GM12891 (cell line): ENCODE data around the gene PIAS1.
"Not testable (repeated sequence)": the region's sequence is repeated elsewhere in the genome, so short reads cannot be mapped to it uniquely, and the experiment has no call there.

Experiments used
- DNase-seq: peaks from one replicate; pipeline ENCODE4 v3.0.0; 2011; ENCODE audit warnings: low spot score; ENCODE audit not compliant: insufficient read length
- FAIRE-seq: peaks from 2 replicates; lab custom pipeline; 2011; peaks lifted over from hg19 to GRCh38; lab: Jason Lieb, UNC
- PAX5 ChIP-seq: IDR thresholded peaks from 2 replicates; pipeline ENCODE4 v1.6.1; 2011; ENCODE audit warnings: low read length, moderate library complexity, mild to moderate bottlenecking; ENCODE audit not compliant: insufficient read depth, severe bottlenecking
- POLR2A ChIP-seq: IDR thresholded peaks from 2 replicates; pipeline ENCODE4 v1.6.1; 2011; ENCODE audit warnings: low read depth, low read length, control low read depth
- POLR2AphosphoS5 ChIP-seq: IDR thresholded peaks from 2 replicates; pipeline ENCODE4 v1.6.1; 2011; ENCODE audit warnings: low read depth, low read length, control low read depth
- POU2F2 ChIP-seq: IDR thresholded peaks from 2 replicates; pipeline ENCODE4 v1.6.1; 2011; ENCODE audit warnings: low read depth, mild to moderate bottlenecking, control low read depth, low read length, moderate library complexity
- SPI1 ChIP-seq: IDR thresholded peaks from 2 replicates; pipeline ENCODE4 v1.6.1; 2011; ENCODE audit warnings: low read depth, low read length, control low read depth
- TAF1 ChIP-seq: IDR thresholded peaks from 2 replicates; pipeline ENCODE4 v1.6.1; 2011; ENCODE audit warnings: low read depth, low read length, control low read depth

Gene PIAS1

GRCh38 chr15:68166847-68167246 lies 112.7 kb downstream of the PIAS1 start:
- FAIRE-seq, result no peak
- TF ChIP-seq SPI1, result no peak
- DNase-seq, result no peak

DNA sequence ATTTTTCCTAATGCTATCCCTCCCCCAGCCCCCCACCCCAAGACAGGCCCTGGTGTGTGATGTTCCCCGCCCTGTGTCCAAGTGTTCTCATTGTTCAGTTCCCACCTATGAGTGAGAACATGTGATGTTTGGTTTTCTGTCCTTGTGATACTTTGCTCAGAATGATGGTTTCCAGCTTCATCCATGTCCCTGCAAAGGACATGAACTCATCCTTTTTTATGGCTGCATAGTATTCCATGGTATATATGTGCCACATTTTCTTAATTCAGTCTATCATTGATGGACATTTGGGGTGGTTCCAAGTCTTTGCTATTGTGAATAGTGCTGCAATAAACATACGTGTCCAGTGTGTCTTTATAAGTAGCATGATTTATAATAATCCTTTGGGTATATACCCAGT lies 117.9 kb downstream of the PIAS1 start:
- FAIRE-seq, DNase-seq: not testable (repeated sequence)

GRCh38 chr15:68173119-68173518 lies 119.0 kb downstream of the PIAS1 start:
- TF ChIP-seq POLR2A, result no peak
- no peak for TF ChIP-seq PAX5
- TF ChIP-seq TAF1, result no peak
- no peak for TF ChIP-seq SPI1
- no peak for TF ChIP-seq POU2F2
- TF ChIP-seq POLR2AphosphoS5, result no peak
- FAIRE-seq (no peak), DNase-seq (no peak)

- no peak for FAIRE-seq
- no peak for TF ChIP-seq POLR2A
- DNase-seq, result no peak
Observed at GRCh38 chr15:68175526-68175925, 121.4 kb downstream of the PIAS1 start.

DNA sequence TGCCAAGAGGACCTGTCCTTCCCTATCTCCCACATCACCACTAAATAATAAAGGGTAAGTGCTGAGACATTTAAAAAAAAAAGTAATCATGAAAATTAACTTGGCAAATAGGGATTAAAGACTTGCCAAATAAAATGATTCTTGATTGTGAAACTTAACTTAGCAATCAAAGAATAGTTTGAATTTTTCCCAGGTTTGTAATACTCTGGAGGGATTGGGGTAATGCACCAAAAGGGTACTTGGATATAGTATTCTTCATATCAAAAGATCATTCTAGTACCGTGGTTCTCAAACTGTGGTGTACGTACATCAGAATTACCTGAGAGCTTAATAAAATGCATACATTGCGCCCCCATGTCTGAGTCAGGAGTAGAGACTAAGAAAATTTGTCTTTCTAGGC lies 122.5 kb downstream of the PIAS1 start:
- no peak for FAIRE-seq
- TF ChIP-seq POLR2AphosphoS5 (no peak), TAF1 (no peak), POLR2A (no peak)

DNA sequence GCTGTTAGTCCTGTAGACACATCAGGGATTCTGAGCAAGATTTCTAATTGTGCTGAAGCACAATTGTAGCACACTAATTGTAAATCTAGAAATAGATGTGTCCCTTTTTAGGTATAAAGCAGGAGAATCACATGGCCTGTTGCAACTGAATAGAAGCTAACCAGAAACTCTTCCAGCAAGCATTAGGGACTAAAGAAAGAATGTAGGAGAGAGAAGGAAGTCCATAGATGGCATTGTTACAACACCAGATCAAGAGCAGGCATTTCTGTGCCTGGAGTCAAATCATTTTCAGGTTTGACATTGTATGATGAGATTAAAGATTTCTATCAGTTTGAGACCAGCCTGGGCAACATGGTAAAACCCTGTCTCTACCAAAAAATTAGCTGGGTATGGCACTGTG lies 123.6 kb downstream of the PIAS1 start:
- DNase-seq (no peak), FAIRE-seq (no peak)
- TF ChIP-seq POU2F2, result no peak
- TF ChIP-seq POLR2AphosphoS5, result no peak
- no peak for TF ChIP-seq POLR2A
- no peak for TF ChIP-seq SPI1
- TF ChIP-seq PAX5, result no peak
- TF ChIP-seq TAF1, result no peak

More for the DNA sequence above, 122.5 kb downstream of the PIAS1 start:
- DNase-seq, result no peak

GRCh38 chr15:68183616-68184315 lies 129.7 kb downstream of the PIAS1 start:
- TF ChIP-seq POLR2A (no peak), POLR2AphosphoS5 (no peak), TAF1 (no peak), PAX5 (no peak), POU2F2 (no peak), SPI1 (no peak)
- DNase-seq (no peak), FAIRE-seq (no peak)

GRCh38 chr15:68184616-68185480 lies 130.7 kb downstream of the PIAS1 start:
- FAIRE-seq (no peak), DNase-seq (no peak)
- TF ChIP-seq PAX5 (no peak), SPI1 (no peak)

DNA sequence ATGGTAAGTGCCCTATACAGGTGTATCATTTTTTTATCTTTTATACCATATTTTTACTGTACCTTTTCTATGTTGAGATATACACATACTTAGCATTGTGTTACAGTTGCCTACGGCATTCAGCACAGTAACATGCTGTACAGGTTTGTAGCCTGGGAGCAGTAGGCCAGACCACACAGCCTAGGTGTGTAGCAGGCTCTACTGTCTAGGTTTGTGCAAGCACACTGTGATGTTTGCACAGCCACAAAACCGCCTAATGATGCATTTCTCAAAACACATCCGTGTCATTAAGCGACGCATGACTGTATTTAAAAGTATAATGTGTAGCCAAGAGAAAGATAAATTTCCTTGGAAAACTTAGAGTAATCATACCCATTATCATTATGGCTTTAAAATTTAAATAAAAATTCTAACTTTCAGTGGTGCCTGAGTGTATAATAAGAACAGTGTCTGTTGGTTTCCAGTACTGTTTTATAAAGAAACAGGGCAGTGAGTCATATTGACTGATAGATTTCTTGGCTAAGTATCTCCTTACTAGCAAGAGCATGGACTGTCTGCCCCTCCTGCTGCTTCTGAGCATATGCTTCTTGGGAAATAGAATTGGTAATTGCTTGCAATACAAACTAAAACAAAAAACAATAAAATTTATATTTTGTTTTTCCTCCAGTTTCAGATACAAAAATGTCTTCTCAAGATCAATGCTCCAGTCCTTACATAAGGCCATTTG lies 132.7 kb downstream of the PIAS1 start:
- DNase-seq (no peak), FAIRE-seq (peak; percentile 35)
- TF ChIP-seq POU2F2, result no peak

DNA sequence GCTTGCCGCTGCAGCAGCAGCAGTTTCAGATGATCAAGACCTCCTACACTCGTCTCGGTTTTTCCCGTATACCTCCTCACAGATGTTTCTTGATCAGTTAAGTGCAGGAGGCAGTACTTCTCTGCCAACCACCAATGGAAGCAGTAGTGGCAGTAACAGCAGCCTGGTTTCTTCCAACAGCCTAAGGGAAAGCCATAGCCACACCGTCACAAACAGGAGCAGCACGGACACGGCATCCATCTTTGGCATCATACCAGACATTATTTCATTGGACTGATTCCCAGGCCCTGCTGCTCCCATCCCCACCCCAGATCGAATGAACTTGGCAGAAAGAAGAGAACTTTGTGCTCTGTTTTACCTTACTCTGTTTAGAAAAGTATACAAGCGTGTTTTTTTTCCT lies 133.4 kb downstream of the PIAS1 start:
- FAIRE-seq (peak; percentile 62), DNase-seq (no peak)
- no peak for TF ChIP-seq POLR2A
- no peak for TF ChIP-seq POU2F2
- no peak for TF ChIP-seq PAX5
- TF ChIP-seq POLR2AphosphoS5, result no peak

DNA sequence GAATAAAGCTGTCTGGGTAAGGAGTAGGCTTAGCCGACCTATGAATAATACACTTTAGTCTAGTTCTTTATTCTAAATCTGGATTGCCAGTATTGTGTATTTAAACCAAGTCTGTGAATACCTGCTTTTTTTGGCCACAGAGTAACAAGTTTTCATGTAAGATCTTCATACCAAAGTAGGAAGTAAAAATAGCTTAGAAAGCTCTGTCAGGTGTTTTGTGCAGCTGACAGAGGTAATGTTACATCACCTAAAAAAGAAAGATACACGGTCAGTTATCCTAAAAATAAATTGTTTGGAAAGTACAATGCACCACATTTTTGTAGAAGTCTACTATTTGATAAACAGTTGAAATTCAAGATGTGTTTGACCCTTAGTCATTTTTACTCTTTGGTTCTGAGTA lies 134.5 kb downstream of the PIAS1 start:
- DNase-seq (no peak), FAIRE-seq (peak; percentile 5)
- TF ChIP-seq POLR2A (no peak), PAX5 (no peak), POU2F2 (no peak), TAF1 (no peak), POLR2AphosphoS5 (no peak), SPI1 (no peak)
